DND-41 (cell line): ENCODE results near the gene MYH6.

Experiments
- CTCF ChIP-seq: IDR thresholded peaks from 2 replicates; pipeline ENCODE4 v1.5.1; 2012; ENCODE audit warnings: borderline replicate concordance, low read length, moderate library complexity, mild to moderate bottlenecking; ENCODE audit not compliant: poor library complexity, severe bottlenecking; ENCODE audit errors: extremely low read depth
- EZH2 ChIP-seq: IDR thresholded peaks from 3 replicates; pipeline ENCODE4 v1.6.1; 2012; ENCODE audit warnings: borderline replicate concordance, low read depth, mild to moderate bottlenecking, moderate library complexity, low read length, inconsistent platforms; ENCODE audit not compliant: severe bottlenecking

DNA sequence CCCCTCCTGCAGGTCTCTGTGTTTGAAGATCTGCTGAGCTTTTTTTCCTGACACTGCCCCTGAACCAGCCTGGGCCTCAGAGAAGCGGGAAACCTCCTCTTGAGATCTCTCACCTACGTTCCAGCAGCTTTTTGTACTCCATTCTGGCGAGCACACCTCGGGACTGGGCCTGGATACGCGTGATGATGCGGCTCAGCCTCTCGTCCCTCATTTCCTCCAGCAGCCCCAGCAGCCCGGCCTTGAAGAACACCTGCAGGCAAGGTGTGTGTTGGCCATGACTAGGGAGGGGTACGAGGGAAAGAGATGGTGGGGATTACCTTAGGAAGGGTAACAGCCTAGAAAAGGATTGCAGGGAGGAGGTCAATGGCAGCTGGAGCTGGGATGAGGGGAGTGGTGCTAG lies 17.1 kb upstream of the MYH6 start:
- TF ChIP-seq CTCF (no peak), EZH2 (no peak)
